GM12878 (cell line): ENCODE results near the gene RIN1. TPM values are rescaled to one million over a fixed set of nuclear protein-coding genes. Genes with fewer than 3 reads are reported as not detected.

Experiments used
- ATAC-seq: fragments of 200-7000 bp; cut with Tn5 transposase; 3 replicates; pipeline ENCODE4 v1.9.1; 2020; ENCODE audit warnings: mild to moderate bottlenecking, moderate library complexity
- BruUV-seq: library from RNA; stranded (reverse); fragments of 400-500 nt; replicated peaks from 2 replicates; lab custom pipeline; 2021; lab: Mats Ljungman, UMichigan
- CTCF ChIA-PET: fragments of 300-600 bp; sonication (Branson Sonifier 250); formaldehyde crosslinking; extraction: SDS; loops from one replicate; lab custom pipeline; 2021; ENCODE audit warnings: inconsistent platforms; lab: Yijun Ruan, JAX
- POLR2A ChIA-PET: fragments of 350-600 bp; formaldehyde crosslinking; extraction: SDS; loops from one replicate; lab custom pipeline; 2021; ENCODE audit warnings: inconsistent platforms; lab: Charles Lee
- RAD21 ChIA-PET: fragments of 300-600 bp; sonication (Branson Sonifier 250); formaldehyde crosslinking; loops from one replicate; lab custom pipeline; 2023; ENCODE audit warnings: antibody characterized with exemption; ENCODE audit not compliant: unreplicated experiment; lab: Charles Lee
- SMC1A ChIA-PET: fragments of 300-600 bp; sonication (Branson Sonifier 250); formaldehyde crosslinking; loops from one replicate; lab custom pipeline; 2023; ENCODE audit not compliant: unreplicated experiment, uncharacterized antibody; lab: Charles Lee
- DNase-seq: peaks from one replicate; pipeline ENCODE4 v3.0.0-alpha.2; 2011; ENCODE audit warnings: low read depth, low spot score
- FAIRE-seq: peaks from 3 replicates; lab custom pipeline; 2011; peaks lifted over from hg19 to GRCh38; lab: Jason Lieb, UNC
- H2AFZ ChIP-seq: 2 replicates; pipeline ENCODE4 v1.6.0; 2011; ENCODE audit warnings: low read depth, low read length, control low read depth; ENCODE audit not compliant: control insufficient read depth
- H3K27ac ChIP-seq: 2 replicates; pipeline ENCODE4 v1.5.1; 2011; ENCODE audit warnings: control low read depth; ENCODE audit not compliant: control insufficient read depth, insufficient read depth
- H3K27me3 ChIP-seq, 2 experiments: replicated peaks in 1 of 2; 2 replicates each; pipeline versions ENCODE4 v1.6.0 to v1.6.1; 2011; ENCODE audit warnings: low read length in 1 of 2; ENCODE audit not compliant: control insufficient read depth in 2 of 2, insufficient read depth in 2 of 2
- H3K36me3 ChIP-seq, 2 experiments: 2 replicates each; pipeline ENCODE4 v1.5.1; 2011; ENCODE audit warnings: low read length in 1 of 2; ENCODE audit not compliant: control insufficient read depth in 2 of 2, insufficient read depth in 2 of 2
- H3K4me1 ChIP-seq: 2 replicates; pipeline ENCODE4 v1.6.1; 2011; ENCODE audit warnings: mild to moderate bottlenecking, low read length, moderate library complexity, mixed read lengths; ENCODE audit not compliant: control insufficient read depth, insufficient read depth
- H3K4me2 ChIP-seq: 2 replicates; pipeline ENCODE4 v1.6.0; 2011; ENCODE audit warnings: control low read depth; ENCODE audit not compliant: control insufficient read depth, insufficient read depth
- H3K4me3 ChIP-seq: fragments of 200-600 bp; sonication (generic); 2 replicates; pipeline ENCODE4 v1.5.1; 2016
- H3K79me2 ChIP-seq: 2 replicates; pipeline ENCODE4 v1.6.0; 2011; ENCODE audit warnings: low read length; ENCODE audit not compliant: control insufficient read depth, insufficient read depth
- H3K9ac ChIP-seq: 2 replicates; pipeline ENCODE4 v1.8.0; 2011; ENCODE audit warnings: low read length, control low read depth, mixed read lengths; ENCODE audit not compliant: control insufficient read depth, insufficient read depth
- H3K9me3 ChIP-seq: replicated peaks from 3 replicates; pipeline ENCODE4 v1.5.1; 2011; ENCODE audit warnings: mild to moderate bottlenecking, low read length; ENCODE audit not compliant: control insufficient read depth, insufficient read depth
- H4K20me1 ChIP-seq: 2 replicates; pipeline ENCODE4 v1.6.0; 2011; ENCODE audit not compliant: control insufficient read depth, insufficient read depth
- PBX3 ChIP-seq: IDR thresholded peaks from 2 replicates; pipeline ENCODE4 v1.6.1; 2011; ENCODE audit warnings: mild to moderate bottlenecking, low read depth, low read length, moderate library complexity; ENCODE audit not compliant: insufficient replicate concordance
- STAT3 ChIP-seq: IDR thresholded peaks from 2 replicates; pipeline ENCODE4 v1.6.1; 2011; ENCODE audit warnings: low read depth, low read length, improper control_type of control experiment
- WGBS: methylation state at CpG from one replicate; pipeline ENCODE4 v1.1.6; 2016; ENCODE audit warnings: low lambda C conversion rate; ENCODE audit not compliant: insufficient replicate concordance, insufficient coverage; ENCODE audit errors: missing lambda C conversion rate; 5-methylcytosine and 5-hydroxymethylcytosine counted together
- in situ Hi-C: fragments of 300-500 bp; cut with MboI; formaldehyde crosslinking; loops from 9 replicates; pipeline ENCODE4 v1.14.3; 2018; ENCODE audit warnings: mixed read lengths
- intact Hi-C: fragments of 100-400 bp; cut with micrococcal nuclease; formaldehyde crosslinking; loops from one replicate; pipeline ENCODE4 v1.14.2; 2022; ENCODE audit not compliant: unreplicated experiment
- polyA plus RNA-seq, 11 experiments: library from polyadenylated mRNA; depleted of rRNA in 4 of 11; unstranded in 6 of 11; stranded (reverse) in 5 of 11; fragments of >200 nt; fragmentation: Nextera tagmentation in 4 of 11; fragmentation: Illumina TruSeq in 1 of 11; extraction: Ambion mirVana in 4 of 11; extraction: Trizol in 1 of 11; gene quantifications; 1 replicate in 1 of 11; 2 replicates in 10 of 11; pipeline versions ENCODE4 v1.2.1 to v1.2.3, GENCODE V29; 2011 to 2016; ENCODE audit warnings: inconsistent platforms in 2 of 11, missing spikeins in 2 of 11, low read depth in 1 of 11
- total RNA-seq, 4 experiments: library from RNA; depleted of rRNA in 3 of 4; stranded (reverse); fragments of >200 nt in 3 of 4; fragmentation: Illumina TruSeq in 1 of 4; extraction: Trizol in 1 of 4; gene quantifications; 2 replicates each; pipeline versions ENCODE4 v1.2.1 to v1.2.3, GENCODE V29; 2013 to 2021
- TF ChIP-seq, protein P1 (sequence below): IDR thresholded peaks from 2 replicates; pipeline ENCODE4 v1.6.1; 2011; ENCODE audit warnings: borderline replicate concordance, low read depth, mild to moderate bottlenecking, moderate library complexity, low read length; ENCODE audit not compliant: insufficient read depth, poor library complexity, severe bottlenecking

Gene RIN1
- total and polyA plus RNA-seq, 10 of the 15 experiments (the other 5 are each of a cell fraction or from before 2014, with no cell fraction given), result 0.04 to 0.69 (median 0.22) TPM; not detected in 1

- SMC1A ChIA-PET, result interaction anchor here (0.6 kb wide), 1 partner anchor 496 kb away, joined by 4 read pairs; no protein-coding TSS in a partner anchor
- BruUV-seq, result no TSS peak
- Histone ChIP-seq H2AFZ (no peak overlapping the region), H3K4me1 (peaks cover 31% of the 10 kb centered on the region), H3K36me3 (peaks cover 0 to 19% of the 10 kb centered on the region in 2 experiments; a peak in 3 of 4 replicates), H3K27ac (no peak overlapping the region), H4K20me1 (no peaks in the 10 kb centered on the region), H3K79me2 (peaks cover 17% of the 10 kb centered on the region), H3K9ac (no peak overlapping the region), H3K4me2 (no peak overlapping the region), H3K4me3 (no peak overlapping the region)
- intact Hi-C loops (no loop called here), in situ Hi-C loops (no loop called here)
- RAD21 ChIA-PET, result no interaction called here
- 96% methylated on average over 21 of the region's 21 CpGs for WGBS
- ATAC-seq, result no peak
- CTCF ChIA-PET, result interaction anchor here (1.2 to 7.4 kb wide), 3 partner anchors 22 to 47 kb away, joined by 3 to 44 read pairs (median 7); no protein-coding TSS in a partner anchor
- no peak for DNase-seq
- no peak for FAIRE-seq
- POLR2A ChIA-PET, result no interaction called here
- TF ChIP-seq STAT3 (no peak), PBX3 (peak; percentile 15)
- TF ChIP-seq, protein P1, sequence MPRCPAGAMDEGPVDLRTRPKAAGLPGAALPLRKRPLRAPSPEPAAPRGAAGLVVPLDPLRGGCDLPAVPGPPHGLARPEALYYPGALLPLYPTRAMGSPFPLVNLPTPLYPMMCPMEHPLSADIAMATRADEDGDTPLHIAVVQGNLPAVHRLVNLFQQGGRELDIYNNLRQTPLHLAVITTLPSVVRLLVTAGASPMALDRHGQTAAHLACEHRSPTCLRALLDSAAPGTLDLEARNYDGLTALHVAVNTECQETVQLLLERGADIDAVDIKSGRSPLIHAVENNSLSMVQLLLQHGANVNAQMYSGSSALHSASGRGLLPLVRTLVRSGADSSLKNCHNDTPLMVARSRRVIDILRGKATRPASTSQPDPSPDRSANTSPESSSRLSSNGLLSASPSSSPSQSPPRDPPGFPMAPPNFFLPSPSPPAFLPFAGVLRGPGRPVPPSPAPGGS, result peak; percentile 87
- TF ChIP-seq, all 136 proteins: peak for 2
- Histone ChIP-seq H3K27me3 (no peaks in the 10 kb centered on the region), H3K9me3 (no peaks in the 10 kb centered on the region)
Measured at GRCh38 chr11:66341502-66342126, 5.4 kb upstream of the RIN1 start.
